ENCODE measurements around the gene COA8. TPM values are rescaled to one million over a fixed set of nuclear protein-coding genes. Genes with fewer than 3 reads are reported as not detected.

COA8 gene
- total and polyA plus RNA-seq, 12 donors, result 4.9 to 59.6 (median 33.0) TPM

- no peak for TF ChIP-seq POLR2A (IDR thresholded peaks at IDR 0.05)
- TF ChIP-seq, protein P1, sequence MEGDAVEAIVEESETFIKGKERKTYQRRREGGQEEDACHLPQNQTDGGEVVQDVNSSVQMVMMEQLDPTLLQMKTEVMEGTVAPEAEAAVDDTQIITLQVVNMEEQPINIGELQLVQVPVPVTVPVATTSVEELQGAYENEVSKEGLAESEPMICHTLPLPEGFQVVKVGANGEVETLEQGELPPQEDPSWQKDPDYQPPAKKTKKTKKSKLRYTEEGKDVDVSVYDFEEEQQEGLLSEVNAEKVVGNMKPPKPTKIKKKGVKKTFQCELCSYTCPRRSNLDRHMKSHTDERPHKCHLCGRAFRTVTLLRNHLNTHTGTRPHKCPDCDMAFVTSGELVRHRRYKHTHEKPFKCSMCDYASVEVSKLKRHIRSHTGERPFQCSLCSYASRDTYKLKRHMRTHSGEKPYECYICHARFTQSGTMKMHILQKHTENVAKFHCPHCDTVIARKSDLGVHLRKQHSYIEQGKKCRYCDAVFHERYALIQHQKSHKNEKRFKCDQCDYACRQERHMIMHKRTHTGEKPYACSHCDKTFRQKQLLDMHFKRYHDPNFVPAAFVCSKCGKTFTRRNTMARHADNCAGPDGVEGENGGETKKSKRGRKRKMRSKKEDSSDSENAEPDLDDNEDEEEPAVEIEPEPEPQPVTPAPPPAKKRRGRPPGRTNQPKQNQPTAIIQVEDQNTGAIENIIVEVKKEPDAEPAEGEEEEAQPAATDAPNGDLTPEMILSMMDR (IDR thresholded peaks at IDR 0.05), result no peak
- H3K27ac ChIP-seq, result peak overlapping the region in 2 of 5 donors; percentile 21 to 78
- no peaks in the 10 kb centered on the region for H3K36me3 ChIP-seq (replicated peaks in 1 of 2)
- no peak overlapping the region for H3K4me3 ChIP-seq
- H3K9me3 ChIP-seq (replicated peaks in 1 of 3), result no peaks in the 10 kb centered on the region
- intact Hi-C loops (cut with DNase I), result no loop called here
- DNase-seq, result no peak
- peaks cover 25 to 36% of the 10 kb centered on the region in 2 donors for H3K4me1 ChIP-seq (replicated peaks in 1 of 2)
- 54 to 68% (median 63%) methylated on average over 11 of the region's 11 CpGs for WGBS, 4 donors
- H3K27me3 ChIP-seq, result no peaks in the 10 kb centered on the region
Observed at GRCh38 chr14:103625356-103626095, 62.8 kb downstream of the COA8 start.

- Histone ChIP-seq H3K9me3 (replicated peaks in 1 of 3) (no peaks in the 10 kb centered on the region), H3K27me3 (no peaks in the 10 kb centered on the region), H3K27ac (no peak overlapping the region), H3K4me1 (replicated peaks in 1 of 2) (peaks cover 29 to 44% of the 10 kb centered on the region in 2 donors), H3K36me3 (replicated peaks in 1 of 2) (no peaks in the 10 kb centered on the region), H3K4me3 (no peak overlapping the region)
- TF ChIP-seq POLR2A (IDR thresholded peaks at IDR 0.05), result no peak
- TF ChIP-seq, protein P1 (IDR thresholded peaks at IDR 0.05), result no peak
- intact Hi-C loops (cut with DNase I), result no loop called here
- WGBS, 4 donors, result 79 to 90% (median 83%) methylated on average over 4 to 5 of the region's 5 CpGs
- no peak for DNase-seq
Observed at GRCh38 chr14:103626146-103626850, 63.5 kb downstream of the COA8 start.

DNA sequence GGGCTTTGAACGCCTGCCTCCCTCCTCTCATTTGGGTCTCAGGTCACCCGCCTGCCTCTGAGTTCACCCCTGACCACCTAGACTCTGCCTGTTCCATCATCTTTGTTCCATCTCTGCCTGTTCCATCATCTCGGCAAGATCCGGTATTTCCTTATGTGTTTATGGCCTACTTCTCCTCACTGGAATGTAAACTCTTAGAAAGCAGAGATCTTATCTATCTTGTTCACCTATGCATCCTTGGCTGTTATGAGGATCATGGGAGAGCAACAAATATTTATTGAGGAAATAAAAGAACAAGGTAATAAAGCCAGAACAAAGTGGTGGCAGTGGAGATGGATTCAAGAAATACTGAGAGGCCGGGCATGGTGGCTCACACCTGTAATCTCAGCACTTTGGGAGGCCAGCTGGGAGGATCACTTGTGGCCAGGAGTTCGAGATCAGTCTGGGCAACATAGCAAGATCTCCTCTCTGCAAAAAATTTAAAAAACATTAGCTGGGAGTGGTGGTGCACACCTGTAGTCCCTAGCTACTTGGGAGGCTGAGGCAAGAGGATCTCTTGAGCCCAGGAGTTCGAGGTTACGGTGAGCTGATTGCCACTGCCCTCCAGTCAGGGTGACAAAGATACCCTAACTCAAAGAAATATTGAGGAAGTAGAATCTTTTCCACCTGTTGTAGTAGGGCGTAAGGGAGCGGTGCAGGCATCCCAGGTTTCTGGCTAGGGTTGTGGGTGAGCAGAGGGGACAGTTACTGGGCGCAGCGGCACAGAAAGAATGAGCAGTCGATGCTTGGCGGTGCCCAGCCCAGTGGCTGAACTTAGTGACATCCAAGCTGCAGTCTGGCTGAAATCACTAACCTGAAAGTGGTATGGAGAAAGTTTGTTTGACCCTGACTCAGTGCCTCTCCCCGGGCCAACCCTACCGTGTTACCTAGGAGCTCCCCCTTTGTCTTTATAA is 64.6 kb downstream of the COA8 start:
- Histone ChIP-seq H3K4me3 (no peak overlapping the region), H3K36me3 (replicated peaks in 1 of 2) (no peaks in the 10 kb centered on the region), H3K27ac (peak overlapping the region; percentile 93 to 99 (median 98)), H3K27me3 (no peaks in the 10 kb centered on the region), H3K4me1 (replicated peaks in 1 of 2) (peaks cover 29 to 47% of the 10 kb centered on the region in 2 donors), H3K9me3 (replicated peaks in 1 of 3) (no peaks in the 10 kb centered on the region)
- intact Hi-C loops (cut with DNase I), result no loop called here
- TF ChIP-seq, protein P1 (IDR thresholded peaks at IDR 0.05), result no peak
- TF ChIP-seq POLR2A (IDR thresholded peaks at IDR 0.05), result no peak
- WGBS, 4 donors, result 88 to 92% (median 91%) methylated on average over 16 of the region's 16 CpGs
- DNase-seq, result no peak
